HG02571 (cell line): Measurements from ENCODE around the gene APOH.

Experiments
- ATAC-seq: cut with Tn5 transposase; IDR thresholded peaks from one replicate; pipeline ENCODE4 v1.9.1; 2021; ENCODE audit warnings: mild to moderate bottlenecking, moderate library complexity; ENCODE audit not compliant: unreplicated experiment

APOH gene

DNA sequence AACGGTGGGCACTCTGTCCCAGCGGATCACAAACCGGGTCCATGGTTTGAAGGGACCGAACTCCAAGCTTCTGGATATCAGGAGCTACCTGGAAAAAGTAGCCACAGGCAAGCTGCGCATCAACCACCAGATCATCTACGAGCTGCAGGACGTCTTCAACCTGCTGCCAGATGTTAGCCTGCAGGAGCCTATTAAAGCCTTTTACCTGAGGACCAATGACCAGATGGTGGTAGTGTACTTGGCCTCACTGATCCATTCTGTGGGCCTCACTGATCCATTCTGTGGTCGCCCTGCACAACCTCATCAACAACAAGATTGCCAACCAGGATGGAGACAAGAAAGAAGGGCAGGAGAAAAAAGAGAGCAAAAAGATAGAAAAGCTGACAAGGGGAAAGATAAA lies 31.0 kb downstream of the APOH start:
- no peak for ATAC-seq

DNA sequence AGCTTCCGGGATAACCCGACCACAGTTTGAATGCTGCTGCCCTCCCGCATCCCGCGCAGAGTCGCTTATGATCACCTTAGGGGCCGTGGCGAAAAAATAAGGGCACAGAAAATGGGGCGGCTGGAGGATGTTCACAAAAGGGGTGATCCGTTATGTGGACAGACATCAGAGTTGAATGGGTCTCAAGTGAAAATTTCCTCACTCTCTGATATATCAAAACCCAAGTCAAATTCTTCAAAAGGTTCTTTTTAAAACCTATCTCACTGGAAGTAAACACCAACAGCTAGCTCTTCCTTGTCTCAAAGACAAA lies 36.9 kb downstream of the APOH start:
- ATAC-seq = no peak

DNA sequence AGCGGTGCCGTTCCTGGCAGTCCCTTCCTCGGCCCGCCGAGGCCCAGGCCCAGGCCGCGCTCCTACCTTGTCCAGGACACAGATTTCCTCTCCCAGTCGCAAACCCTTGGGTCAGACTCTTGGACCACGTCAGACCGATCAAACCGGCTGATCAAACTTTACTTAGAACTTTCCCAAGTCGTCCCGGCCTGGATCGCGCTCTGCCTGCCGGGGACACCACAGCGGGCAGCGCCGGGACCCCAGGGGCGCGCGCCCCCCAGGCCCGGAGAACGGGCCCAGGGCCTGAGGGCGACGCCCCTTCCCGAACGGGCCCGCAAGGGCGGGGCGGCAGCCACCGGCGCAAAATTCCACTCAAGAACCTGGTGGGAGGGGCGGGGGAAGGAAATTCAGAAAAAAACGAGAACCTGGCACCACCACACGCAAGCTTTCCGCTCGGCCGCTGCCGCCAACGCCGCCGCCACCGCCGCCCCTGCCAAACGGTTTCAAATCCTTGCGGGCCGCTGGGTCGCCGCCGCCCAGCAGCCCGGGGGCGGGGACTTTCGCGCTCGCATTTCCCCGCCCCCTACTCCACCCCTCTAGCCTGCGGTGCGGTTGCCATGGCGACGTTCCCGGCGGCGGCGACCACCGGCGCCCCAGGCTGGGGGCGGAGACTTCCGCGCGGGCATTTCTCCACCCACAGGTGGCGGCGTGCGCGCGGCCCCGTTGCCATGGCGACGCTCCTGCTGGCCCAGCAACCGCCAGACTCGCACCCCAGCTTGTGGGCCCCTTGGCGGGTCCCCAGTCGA lies 37.4 kb downstream of the APOH start, which contains the start of gene CEP112:
TSS of gene CEP112 (minus strand) at position 541 of the 785 bp plus-strand sequence.
- ATAC-seq = peak; percentile 52

DNA sequence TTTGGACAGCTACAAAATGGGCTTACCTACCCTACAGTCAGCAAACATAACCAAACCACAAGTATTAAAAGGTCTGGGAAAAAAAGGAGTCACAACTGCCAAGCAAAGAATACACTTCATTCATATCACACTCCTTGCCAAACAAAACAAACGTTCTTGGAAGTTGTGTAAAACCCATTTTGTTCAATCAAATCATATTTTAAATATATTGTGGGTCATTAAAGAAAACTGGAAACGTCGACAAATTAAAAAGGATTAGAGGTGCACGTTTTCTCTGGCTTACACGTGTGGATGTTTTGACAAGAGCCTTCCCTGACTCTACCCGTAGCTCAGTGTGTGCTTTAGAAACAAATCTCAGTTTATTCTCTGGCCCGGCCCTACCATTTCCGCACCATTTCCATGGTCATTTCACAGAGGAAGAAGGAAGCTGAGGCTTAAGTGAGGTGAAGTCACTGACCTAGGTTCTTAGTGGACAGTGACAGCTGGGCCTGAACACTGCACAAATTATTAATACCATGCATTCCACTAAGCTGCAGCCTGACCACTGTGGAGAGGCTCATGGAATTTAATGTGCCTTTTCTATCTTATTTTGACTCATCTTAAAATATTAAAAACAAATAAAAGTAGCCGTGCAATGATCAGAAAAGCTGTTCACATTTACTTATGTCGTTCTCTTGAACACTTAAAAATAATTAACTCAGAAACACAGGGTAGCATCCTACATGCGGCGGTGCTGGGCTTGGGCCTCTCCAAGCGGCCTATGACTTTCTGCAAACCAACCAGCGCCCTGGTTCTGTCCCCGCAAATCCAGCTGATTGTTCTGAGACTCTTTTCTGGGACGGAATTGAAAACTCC lies 38.2 kb downstream of the APOH start:
- no peak for ATAC-seq

DNA sequence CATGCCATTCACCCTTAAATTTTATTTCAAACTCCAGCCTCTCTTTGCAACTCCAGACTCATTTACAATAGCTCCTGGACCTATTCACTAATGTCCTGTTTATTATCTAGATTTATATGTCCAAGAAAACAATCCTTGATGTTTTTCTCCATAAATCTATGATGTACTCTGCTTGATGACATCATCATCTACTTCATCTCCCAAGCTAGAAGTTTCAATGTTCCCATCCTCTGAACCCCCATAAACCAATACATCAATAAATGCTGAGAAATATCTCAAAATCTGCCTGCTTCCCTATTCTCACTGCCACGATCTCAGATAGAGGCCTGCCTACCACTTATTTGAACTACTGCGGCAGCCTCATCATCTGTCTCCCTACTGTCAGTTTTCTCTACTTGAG lies 41.5 kb downstream of the APOH start:
- ATAC-seq = no peak

DNA sequence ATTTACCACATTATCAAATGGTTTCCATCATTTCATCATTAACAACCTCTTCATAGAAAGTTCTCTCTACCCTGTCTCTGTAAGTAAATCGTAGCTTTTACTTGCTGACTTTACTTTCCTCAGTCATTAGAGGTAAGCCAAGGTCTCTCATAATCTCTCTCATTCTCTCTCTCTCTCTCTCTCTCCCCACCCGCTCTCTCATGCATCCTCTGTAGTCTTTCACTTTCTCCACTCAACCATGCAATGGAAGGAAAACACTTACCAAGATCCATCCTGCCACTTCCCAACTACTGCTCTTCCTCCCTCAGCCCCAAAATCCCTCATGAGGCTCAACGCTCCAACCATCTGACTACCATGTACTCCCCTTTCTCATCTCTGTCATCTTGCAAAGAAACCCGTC lies 43.4 kb downstream of the APOH start:
- no peak for ATAC-seq

DNA sequence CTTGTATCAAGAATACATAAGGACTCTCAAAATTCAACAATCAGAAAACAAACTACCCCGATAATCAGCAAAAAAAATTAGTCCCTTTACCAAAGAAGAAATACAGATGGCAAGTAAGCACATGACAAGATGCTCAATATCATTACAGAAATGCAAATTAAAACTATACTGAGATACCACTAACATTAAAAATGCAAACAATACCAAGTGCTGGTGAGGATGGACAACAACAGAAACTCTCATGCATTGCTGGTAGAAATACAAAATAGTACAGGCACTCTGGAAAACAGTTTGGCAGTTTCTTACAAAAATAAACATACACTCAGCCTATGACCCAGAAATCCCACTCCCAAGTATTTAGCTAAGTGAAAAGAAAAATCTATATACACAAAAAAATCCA lies 44.8 kb downstream of the APOH start:
- no peak for ATAC-seq

DNA sequence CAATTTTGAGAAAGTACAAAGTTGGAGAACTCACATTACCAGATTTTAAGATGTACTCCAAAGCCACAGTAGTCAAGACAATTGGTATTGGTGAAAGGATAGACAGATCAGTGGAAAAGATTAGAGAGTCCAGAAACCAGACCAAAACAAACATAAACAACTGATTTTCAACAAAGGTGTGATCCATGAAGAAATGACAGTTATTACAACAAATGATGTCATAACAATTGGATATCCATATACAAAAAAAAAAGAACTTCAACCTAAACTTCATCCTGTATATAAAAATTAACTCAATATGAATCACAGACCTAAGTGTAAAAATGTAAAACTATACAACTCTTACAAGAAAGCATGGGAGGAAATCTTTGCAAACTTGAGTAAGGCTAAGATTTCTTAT lies 45.7 kb downstream of the APOH start:
- no peak for ATAC-seq

DNA sequence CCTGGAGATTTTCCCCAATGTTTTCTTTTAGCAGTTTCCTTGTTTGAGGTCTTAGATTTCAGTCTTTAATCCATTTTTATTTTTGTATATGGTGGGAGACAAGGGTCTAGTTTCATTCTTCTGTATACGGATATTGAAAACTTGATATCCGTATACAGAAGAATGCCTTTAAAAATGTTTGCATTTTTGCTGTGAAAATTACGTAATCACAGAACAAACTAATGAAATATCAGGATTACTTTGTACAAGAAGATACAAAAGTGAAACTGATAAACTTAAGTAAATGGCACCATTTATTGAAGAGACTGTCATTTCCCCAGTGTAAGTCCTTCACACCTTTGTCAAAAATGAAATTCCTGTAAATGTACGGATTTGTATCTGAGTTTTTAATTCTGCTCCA lies 50.6 kb downstream of the APOH start:
- no peak for ATAC-seq

DNA sequence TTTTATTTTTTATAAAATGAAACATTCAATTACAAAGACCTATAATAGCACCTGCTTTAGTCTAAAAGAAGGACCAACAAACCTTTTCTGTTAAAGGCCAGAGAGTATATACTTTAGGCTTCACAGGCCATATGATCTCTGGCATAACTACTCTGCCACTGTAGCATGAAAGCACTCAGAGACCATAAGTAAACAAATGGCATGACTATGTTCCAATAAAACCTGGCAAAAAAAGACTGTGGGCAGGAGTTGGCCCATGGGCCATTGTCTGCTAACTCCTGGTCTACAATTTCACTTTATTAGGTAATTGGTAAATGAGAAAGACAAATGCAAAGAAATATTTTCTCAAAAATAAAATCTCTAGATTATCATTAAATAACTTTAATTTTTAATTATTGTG lies 52.2 kb downstream of the APOH start:
- no peak for ATAC-seq

DNA sequence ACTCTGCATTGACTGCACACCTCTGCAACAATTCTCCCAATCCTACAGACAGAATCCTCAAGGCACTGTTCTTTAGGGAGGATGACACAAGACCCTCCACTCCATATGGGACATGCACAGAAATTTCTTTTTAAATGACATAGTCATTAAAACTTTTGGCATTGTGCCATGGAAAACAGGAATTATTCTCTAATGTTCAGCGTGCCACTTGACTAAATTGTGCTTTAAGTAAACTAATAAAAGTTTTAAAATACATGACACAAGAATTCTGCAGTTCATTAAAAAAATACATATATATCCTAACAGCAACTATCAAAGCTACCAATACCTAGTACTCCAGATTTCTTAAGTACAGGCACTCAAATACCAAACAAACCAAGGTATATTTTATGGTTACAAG lies 53.3 kb downstream of the APOH start:
- no peak for ATAC-seq

DNA sequence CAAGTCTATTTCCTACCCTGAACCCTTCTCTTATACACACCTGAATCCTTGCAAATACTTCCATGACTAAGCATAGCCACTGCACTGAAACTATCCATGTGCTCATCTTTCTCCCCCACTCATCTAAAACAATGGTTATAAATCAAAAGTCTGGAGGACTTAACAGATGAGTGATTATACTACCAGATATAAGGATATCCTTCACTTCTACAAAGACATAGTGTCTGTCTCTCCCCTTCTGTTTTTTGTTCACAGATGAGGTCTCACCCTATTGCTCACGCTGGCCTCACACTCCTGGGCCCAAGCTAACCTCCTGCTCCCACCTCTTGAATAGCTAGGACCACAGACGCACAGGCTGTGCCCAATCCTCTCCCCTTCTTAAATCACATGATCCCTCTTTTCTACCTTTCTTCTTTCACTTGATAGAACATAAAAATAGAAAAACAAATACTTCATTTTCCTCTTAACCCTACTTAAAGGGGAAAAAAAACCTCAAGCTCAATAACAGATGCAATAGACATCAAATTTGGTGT lies 56.5 kb downstream of the APOH start:
- ATAC-seq = no peak

DNA sequence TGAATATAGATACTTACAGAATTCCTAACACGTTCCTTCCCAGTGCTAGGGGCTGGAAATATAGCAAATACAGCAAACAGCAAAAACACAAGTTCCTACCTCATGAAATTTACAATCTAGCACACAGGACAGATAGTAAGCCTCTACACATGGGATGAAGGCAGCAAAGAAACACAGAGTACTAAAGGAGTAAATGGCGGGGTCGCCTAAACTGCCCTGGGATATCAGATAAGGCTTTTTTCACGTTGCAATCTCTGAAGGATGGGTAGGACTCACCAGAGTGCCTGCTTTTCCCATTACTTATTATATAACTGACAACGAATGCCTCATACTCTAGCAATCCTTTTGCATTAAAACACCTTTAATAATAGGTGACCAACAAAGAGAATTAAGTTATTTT lies 57.1 kb downstream of the APOH start:
- no peak for ATAC-seq

DNA sequence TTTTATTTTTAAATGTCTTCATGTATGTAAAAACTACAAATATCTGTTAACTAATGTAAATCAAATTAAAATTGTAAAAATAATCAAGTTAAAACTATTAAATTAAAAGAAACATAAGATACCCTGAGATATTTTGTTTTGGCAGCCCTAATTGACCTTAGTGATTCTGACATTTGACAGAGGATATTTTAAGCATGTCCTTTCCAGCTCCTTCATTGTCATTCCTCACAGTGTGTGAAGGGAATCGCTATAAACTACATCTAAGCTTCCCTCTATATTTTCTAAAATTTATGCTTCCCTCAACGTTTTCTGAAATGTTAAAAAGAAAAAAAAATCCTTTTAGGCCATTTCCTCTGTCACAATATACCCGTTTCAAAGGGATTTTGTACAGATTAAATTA lies 57.5 kb downstream of the APOH start:
- no peak for ATAC-seq

DNA sequence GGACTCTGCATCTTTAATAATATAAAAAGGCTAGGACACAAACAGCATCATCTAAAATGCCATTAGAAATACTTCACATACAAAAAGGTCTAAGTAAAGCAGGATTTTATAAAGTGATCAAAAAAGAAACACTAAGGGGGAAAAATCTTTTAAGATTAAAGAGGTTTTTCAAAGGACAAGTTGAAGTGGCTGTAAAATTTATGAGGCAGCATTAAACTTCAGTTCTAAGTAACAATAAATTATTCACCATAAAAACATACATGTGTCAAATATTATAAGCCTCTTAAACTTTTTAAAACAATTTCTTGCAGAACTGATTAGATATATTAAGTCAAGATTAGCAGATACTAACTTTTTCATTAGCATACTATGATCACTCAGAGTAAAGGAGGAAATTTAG lies 58.0 kb downstream of the APOH start:
- ATAC-seq = no peak

DNA sequence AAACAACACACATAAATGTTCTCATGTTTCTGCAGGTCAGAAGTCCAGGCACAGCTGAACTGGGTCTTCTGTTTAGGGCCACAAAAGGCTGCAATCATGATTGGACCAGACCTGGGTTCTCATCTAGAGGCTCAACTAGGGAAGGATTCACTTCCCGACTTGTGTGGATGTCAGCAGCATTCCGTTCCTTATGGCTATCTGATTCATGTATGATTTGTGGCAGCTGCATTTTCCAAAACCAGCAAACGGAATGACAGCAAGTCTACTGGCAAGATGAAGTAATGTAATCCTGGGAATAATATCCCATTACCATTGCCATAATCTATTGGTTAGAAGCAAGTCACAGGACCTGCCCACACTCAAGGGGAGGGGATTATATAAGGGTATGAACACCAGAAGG lies 59.4 kb downstream of the APOH start:
- ATAC-seq = no peak

DNA sequence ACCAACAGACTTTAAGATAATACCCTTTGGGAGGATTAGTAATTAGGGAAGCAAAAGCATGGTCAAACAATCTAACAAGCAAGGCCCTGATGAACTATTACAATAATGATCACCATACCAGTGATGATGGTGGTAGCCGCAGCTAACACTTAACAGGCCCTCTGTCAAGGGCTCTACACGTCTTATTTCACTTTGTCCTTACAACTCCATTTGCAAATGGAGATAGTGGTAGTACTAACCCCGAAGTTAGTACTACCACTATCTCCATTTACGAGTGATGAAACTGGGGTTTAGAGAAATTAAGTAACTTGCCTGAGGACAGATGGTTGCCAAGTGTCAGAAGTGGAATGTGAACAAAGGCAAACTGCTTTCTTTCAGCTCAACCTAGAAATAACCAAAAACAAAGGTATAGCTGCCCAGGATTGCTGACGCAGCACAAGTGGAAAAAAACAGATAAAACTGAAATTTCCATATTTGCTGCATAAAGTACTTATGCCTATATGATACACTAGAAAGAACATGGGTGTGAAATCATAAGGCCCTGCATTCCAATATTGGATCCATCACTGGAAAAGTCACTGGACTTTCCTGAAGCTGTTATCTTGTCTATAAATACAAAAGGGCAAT lies 61.9 kb downstream of the APOH start:
- no peak for ATAC-seq

DNA sequence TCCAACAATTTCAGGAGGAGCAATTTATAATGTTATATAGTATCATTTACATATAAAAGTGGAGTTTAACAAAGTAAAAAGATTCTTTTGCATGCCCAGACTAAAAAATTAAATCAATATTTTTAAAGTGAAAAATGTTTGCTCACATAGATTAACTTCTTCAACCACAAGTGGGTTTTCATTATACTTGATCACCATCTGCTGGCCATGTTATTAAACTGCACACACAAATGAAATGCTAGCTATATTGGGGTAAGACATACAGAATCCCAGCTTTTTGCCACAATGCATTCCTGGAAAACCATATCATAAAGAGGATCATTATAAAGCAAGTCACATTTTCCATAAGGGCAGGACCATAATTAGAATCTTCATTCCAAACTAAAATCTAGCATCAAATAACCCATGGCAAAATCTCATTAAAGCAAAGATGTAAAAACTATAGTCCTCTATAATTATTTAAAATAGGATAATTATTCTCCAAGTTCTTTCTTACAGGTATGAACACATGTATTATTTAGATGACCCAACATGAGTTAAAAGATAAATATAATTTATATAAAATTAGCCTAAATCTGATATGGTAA lies 63.6 kb downstream of the APOH start:
- no peak for ATAC-seq
